GM19463 (cell line): Measurements from ENCODE around the gene ATXN7L1.

ENCODE experiments used
- ATAC-seq: cut with Tn5 transposase; IDR thresholded peaks from one replicate; pipeline ENCODE4 v1.9.1; 2021; ENCODE audit warnings: mild to moderate bottlenecking, moderate library complexity; ENCODE audit not compliant: unreplicated experiment

Gene ATXN7L1

GRCh38 chr7:105682341-105683060, 193.9 kb downstream of the ATXN7L1 start:
- ATAC-seq = no peak

- no peak for ATAC-seq
These were observed 195.8 kb downstream of the ATXN7L1 start for GRCh38 chr7:105680505-105681187.

- peak; percentile 47 for ATAC-seq
These were observed 197.4 kb downstream of the ATXN7L1 start for GRCh38 chr7:105678811-105679495.

GRCh38 chr7:105677817-105678573, 198.4 kb downstream of the ATXN7L1 start:
- ATAC-seq = peak; percentile 62

- no peak for ATAC-seq
These were observed 199.0 kb downstream of the ATXN7L1 start for GRCh38 chr7:105677410-105677730.

GRCh38 chr7:105675934-105676371, 200.4 kb downstream of the ATXN7L1 start:
- no peak for ATAC-seq

GRCh38 chr7:105674200-105674920, 202.0 kb downstream of the ATXN7L1 start:
- ATAC-seq = no peak

GRCh38 chr7:105673367-105674084, 202.9 kb downstream of the ATXN7L1 start:
- ATAC-seq = no peak

GRCh38 chr7:105672801-105673200, 203.6 kb downstream of the ATXN7L1 start:
- ATAC-seq = no peak

- ATAC-seq = no peak
These were observed 210.1 kb downstream of the ATXN7L1 start for GRCh38 chr7:105666324-105666723.

GRCh38 chr7:105665684-105666083, 210.7 kb downstream of the ATXN7L1 start:
- ATAC-seq = no peak

- no peak for ATAC-seq
These were observed 211.4 kb downstream of the ATXN7L1 start for GRCh38 chr7:105664816-105665525.

- no peak for ATAC-seq
These were observed 213.4 kb downstream of the ATXN7L1 start for GRCh38 chr7:105662998-105663397.

- no peak for ATAC-seq
These were observed 214.8 kb downstream of the ATXN7L1 start for GRCh38 chr7:105661625-105662024.

GRCh38 chr7:105656922-105657521, 219.4 kb downstream of the ATXN7L1 start:
- no peak for ATAC-seq

- ATAC-seq = no peak
These were observed 220.7 kb downstream of the ATXN7L1 start for GRCh38 chr7:105655500-105656380.

GRCh38 chr7:105655067-105655466, 221.3 kb downstream of the ATXN7L1 start:
- ATAC-seq = no peak
